22Rv1 (cell line): ENCODE measurements around the gene EPB41L4B.

Experiments used
- CTCF ChIP-seq: fragments of 450-650 bp; IDR thresholded peaks from 2 replicates; pipeline ENCODE4 v1.5.1; 2017; ENCODE audit warnings: mild to moderate bottlenecking
- ZFX ChIP-seq: fragments of 450-650 bp; IDR thresholded peaks from 2 replicates; pipeline ENCODE4 v1.6.1; 2017; ENCODE audit warnings: antibody characterized with exemption, borderline replicate concordance

- TF ChIP-seq CTCF (no peak), ZFX (no peak)
Observed at GRCh38 chr9:109258481-109259302, 62.2 kb downstream of the EPB41L4B start.
